Endometrial microvascular endothelial cells (primary cell): Measurements from ENCODE around the gene UBE2D2. TPM values are rescaled to one million over a fixed set of nuclear protein-coding genes. Genes with fewer than 3 reads are reported as not detected.

ENCODE experiments used
- in situ Hi-C: cut with HindIII; loops from 2 replicates; pipeline ENCODE4 v1.10.0; 2017; ENCODE audit warnings: low sequenced_read_pairs, low pct_unique_long_range_greater_than_20kb; ENCODE audit errors: inconsistent ontology term
- total RNA-seq: library from RNA; depleted of rRNA; stranded (reverse); fragments of >200 nt; gene quantifications from one replicate; pipeline ENCODE4 v1.2.3, GENCODE V29; 2015; ENCODE audit errors: inconsistent ontology term

The UBE2D2 gene
- total RNA-seq, 1 donor from 2014 or later, result 105 TPM

- in situ Hi-C loops, result no loop called here
Measured at GRCh38 chr5:139664086-139664693, 103.1 kb downstream of the UBE2D2 start.

GRCh38 chr5:139664727-139665351 lies 103.7 kb downstream of the UBE2D2 start:
- in situ Hi-C loops, result no loop called here

GRCh38 chr5:139665626-139666025 lies 104.5 kb downstream of the UBE2D2 start:
- in situ Hi-C loops, result no loop called here

GRCh38 chr5:139666551-139666950 lies 105.4 kb downstream of the UBE2D2 start:
- in situ Hi-C loops, result no loop called here

- in situ Hi-C loops, result no loop called here
Measured at GRCh38 chr5:139667001-139667729, 106.0 kb downstream of the UBE2D2 start.

- in situ Hi-C loops, result no loop called here
Measured at GRCh38 chr5:139667730-139668063, 106.6 kb downstream of the UBE2D2 start.

DNA sequence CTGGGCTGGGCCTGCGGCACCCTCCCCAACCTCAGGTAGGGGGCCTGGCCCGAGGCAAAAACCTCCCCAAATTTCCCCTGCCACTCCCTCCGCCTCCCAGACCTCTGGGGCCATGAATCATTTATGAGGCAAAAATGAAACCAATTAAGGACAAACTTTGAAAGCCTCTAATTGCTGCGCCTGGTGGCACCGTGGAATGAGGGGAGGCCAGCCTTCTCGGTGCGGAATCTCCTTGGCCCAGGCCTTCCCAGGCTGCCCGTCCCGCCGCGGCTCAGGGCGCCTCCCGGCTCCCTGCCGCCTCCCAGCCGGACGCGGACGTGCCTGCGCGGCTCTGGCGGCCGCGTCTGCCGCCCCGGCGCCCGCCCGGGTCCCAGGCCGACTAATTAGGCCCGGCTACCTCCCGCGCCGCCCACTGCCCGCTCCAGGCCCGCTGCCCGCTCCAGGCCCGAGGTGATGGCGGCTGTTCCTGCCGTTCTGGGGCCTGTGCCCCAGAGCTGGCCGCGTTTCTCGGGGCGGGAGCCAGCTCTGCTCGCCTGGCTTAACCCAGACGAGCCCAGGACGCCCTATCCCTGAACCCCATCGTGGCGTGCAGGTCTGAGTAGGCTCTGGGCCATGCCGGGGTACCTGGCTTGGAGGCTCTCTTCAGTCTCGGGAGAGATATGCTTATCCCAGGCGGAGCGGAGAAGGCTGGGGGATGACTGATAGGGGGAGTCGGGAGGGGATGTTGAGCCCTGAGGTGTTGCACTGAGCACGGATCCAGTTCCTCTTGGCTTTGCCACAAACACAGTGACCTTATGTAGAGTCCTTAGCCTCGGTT lies 107.1 kb downstream of the UBE2D2 start:
- in situ Hi-C loops, result no loop called here

GRCh38 chr5:139668924-139669661 lies 108.0 kb downstream of the UBE2D2 start:
- in situ Hi-C loops, result no loop called here

DNA sequence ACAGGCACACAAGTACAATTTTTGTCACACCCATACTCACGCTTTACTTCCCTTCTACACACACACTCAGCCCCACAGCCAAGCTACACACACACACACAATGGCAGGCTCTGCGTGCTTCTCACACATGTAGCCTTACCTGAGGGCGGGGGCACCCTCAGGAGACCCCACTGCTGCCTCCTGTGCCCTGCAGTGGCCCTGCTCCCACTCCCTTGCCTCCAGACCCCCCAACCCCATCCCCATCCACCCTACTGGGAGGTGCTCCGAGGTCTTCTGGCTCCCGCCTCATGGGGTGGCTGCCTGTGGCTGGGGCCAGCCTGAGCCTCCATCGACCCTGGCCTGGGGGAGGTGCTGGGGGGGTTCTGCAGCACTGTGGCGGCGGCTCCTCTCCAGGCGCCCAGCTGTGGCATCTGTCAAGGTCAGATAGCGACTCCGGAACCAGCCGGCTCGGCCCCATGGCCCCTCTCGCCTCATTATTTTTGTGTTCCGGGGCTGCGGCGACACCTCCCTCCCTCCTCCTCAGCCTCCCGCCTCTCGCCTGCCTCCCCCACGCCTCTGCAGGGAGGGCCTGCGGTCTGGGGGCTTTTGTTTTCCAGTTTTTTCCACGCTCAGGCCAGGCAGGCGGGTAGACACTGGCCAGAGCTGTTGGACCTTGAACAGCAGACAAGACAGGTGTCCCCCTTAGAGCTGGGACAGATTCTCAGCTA lies 108.7 kb downstream of the UBE2D2 start:
- in situ Hi-C loops, result no loop called here

DNA sequence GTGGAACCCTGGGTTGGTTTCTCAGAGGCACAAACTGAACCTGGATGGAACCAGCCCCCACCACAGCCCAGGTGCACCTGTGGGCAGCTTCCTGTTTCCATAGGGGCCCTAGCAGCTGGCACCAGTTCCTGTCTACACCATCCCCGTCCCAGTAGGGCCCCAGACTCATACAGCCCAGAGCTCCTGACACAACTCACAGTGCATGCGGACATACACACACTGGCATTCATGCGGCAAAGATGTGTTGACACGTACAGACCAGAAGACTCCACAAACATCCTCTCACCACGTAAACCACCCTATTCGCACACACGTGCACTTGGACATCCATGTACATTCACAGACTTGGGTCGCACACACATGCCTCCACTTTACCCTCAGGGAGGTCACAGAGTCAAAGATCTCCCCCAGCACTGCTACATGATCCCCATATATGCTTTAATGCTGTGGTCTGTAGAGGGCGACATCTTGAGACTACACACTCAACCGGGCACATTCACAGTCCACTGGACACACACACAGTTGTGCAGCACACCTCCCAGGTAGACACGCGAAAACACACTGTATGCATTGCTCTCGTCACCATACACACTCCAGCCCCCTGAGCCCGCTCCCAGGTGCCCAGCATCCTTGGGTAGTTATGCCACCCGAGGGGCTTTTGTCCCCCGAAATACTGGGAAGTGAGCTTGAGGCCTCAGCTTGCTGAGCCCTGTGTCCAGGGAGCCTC lies 109.4 kb downstream of the UBE2D2 start:
- in situ Hi-C loops, result no loop called here

- in situ Hi-C loops, result no loop called here
Measured at GRCh38 chr5:139671096-139671841, 110.1 kb downstream of the UBE2D2 start.

DNA sequence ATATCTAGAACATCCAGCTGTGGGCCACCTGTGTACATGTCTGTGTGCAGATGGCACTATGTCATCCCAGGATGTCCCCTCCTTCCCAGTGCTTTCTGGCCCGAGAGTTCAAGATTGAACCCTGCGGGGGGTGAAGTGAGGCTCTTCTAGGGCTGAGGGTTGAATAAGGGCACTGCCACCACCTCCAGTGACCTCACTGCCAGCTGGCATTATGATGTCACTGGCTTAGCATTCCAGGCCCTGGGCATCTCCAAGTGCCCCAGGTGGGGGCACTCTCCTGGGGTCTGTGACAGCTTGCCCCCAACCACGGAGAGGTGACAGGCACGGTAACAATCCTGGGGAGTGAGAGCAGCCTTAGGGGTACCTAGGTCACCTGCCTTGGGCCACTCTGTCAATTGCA lies 114.1 kb downstream of the UBE2D2 start:
- in situ Hi-C loops, result no loop called here

- in situ Hi-C loops, result no loop called here
Measured at GRCh38 chr5:139675825-139676224, 114.7 kb downstream of the UBE2D2 start.

GRCh38 chr5:139676406-139676805 lies 115.3 kb downstream of the UBE2D2 start:
- in situ Hi-C loops, result no loop called here

DNA sequence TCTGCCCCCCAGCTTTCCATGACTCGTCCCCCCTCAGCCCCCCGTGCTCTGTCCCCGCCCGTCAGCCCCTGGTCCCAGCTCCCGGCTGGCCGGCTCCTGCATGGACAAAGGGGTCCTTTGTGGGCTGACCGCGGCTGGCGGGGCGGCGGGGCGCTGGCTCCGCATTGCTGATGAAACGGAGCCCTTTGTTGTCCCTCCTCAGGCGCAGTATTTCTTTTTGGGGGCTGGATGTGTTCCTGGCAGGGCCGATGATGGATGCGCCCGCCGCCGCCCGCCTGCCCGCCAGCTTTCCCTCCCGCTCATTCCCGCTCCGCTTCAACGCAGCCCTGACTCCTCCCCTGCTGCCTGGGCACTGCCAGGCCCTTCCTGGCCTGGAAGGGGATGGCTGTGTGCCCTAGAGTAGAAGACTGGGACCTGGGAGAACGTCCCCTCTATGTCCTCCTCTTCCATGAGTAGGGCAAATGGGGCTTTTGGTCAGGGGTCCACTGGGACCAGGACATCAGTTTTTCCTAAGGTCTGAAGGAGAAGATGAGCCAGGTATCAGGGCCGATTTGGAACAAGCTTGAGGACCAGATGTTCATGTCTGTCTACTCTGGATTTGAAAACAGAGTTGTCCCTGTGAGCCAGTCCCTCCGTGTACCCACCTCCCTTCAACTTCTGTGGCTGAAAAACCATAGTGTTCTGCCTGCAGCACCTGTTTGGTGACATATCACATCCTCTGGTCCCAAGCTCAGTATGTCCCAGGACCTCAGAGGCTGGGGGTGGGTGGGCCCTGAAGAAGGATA lies 116.0 kb downstream of the UBE2D2 start:
- in situ Hi-C loops, result no loop called here
